DND-41 (cell line): ENCODE measurements around the gene DNAJA3.

Experiments used
- CTCF ChIP-seq: IDR thresholded peaks from 2 replicates; pipeline ENCODE4 v1.5.1; 2012; ENCODE audit warnings: borderline replicate concordance, low read length, moderate library complexity, mild to moderate bottlenecking; ENCODE audit not compliant: poor library complexity, severe bottlenecking; ENCODE audit errors: extremely low read depth
- EZH2 ChIP-seq: IDR thresholded peaks from 3 replicates; pipeline ENCODE4 v1.6.1; 2012; ENCODE audit warnings: borderline replicate concordance, low read depth, mild to moderate bottlenecking, moderate library complexity, low read length, inconsistent platforms; ENCODE audit not compliant: severe bottlenecking

DNA sequence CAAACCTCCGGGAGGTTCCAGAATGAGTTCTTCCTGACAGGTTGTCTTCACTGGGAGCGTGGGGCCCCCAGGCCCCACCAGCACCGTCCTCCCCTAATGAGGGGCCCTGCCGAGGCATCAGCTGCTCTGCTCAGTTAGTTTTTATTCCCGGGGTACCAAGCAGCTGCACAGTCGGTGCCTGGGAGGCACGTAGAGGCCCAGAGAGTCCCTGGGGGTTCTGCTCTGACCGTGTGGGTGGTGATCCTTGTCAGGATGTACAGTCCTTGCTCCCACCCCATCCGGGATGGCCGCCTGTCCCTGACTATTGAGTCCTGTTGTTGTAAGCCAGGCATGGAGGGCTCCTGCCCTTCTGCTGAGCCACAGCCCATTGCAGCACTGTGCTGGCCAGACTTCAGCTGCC lies 30.3 kb downstream of the DNAJA3 start:
- no peak for TF ChIP-seq CTCF
- no peak for TF ChIP-seq EZH2
